Mesenchymal stem cell (in vitro differentiated cells and primary cell): Measurements from ENCODE around the gene CPM.

Experiments
- DNase-seq: peaks from one replicate; pipeline ENCODE4 v3.0.0-alpha.2; 2013
- H2AFZ ChIP-seq: one replicate; pipeline ENCODE4 v1.6.1; 2013; ENCODE audit warnings: low read depth, mild to moderate bottlenecking, control low read depth, inconsistent platforms, low read length, moderate library complexity
- H2AK5ac ChIP-seq: 2 replicates; pipeline ENCODE4 v1.6.1; 2013; ENCODE audit warnings: low read length, moderate library complexity, mild to moderate bottlenecking, inconsistent platforms; ENCODE audit not compliant: severe bottlenecking
- H2BK120ac ChIP-seq: one replicate; pipeline ENCODE4 v1.6.1; 2013; ENCODE audit warnings: low read depth, mild to moderate bottlenecking, inconsistent platforms, low read length, moderate library complexity
- H2BK12ac ChIP-seq, 2 experiments: one replicate each; pipeline ENCODE4 v1.6.1; 2013; ENCODE audit warnings: inconsistent platforms in 2 of 2, low read length in 2 of 2, mild to moderate bottlenecking in 2 of 2, moderate library complexity in 2 of 2, control low read depth in 1 of 2
- H2BK15ac ChIP-seq: one replicate; pipeline ENCODE4 v1.6.1; 2013; ENCODE audit warnings: mild to moderate bottlenecking, low read depth, inconsistent platforms; ENCODE audit not compliant: poor library complexity, severe bottlenecking
- H2BK5ac ChIP-seq: 2 replicates; pipeline ENCODE4 v1.6.1; 2013; ENCODE audit warnings: low read depth, mild to moderate bottlenecking, low read length, control low read depth, inconsistent platforms; ENCODE audit not compliant: poor library complexity, severe bottlenecking
- H3K14ac ChIP-seq, 2 experiments: one replicate each; pipeline ENCODE4 v1.6.1; 2013; ENCODE audit warnings: inconsistent platforms in 2 of 2, low read length in 2 of 2, control low read depth in 1 of 2, mild to moderate bottlenecking in 1 of 2, moderate library complexity in 1 of 2
- H3K18ac ChIP-seq, 2 experiments: one replicate each; pipeline ENCODE4 v1.6.1; 2013; ENCODE audit warnings: inconsistent platforms in 2 of 2, low read length in 2 of 2, control low read depth in 1 of 2, low read depth in 1 of 2, mild to moderate bottlenecking in 1 of 2
- H3K23ac ChIP-seq, 2 experiments: one replicate each; pipeline ENCODE4 v1.6.1; 2013; ENCODE audit warnings: inconsistent platforms in 2 of 2, low read length in 2 of 2, mild to moderate bottlenecking in 2 of 2, moderate library complexity in 2 of 2, control low read depth in 1 of 2
- H3K27ac ChIP-seq: 2 replicates; pipeline ENCODE4 v1.5.1; 2013; ENCODE audit warnings: mild to moderate bottlenecking, moderate library complexity, low read length, control low read depth, inconsistent platforms; ENCODE audit not compliant: poor library complexity, severe bottlenecking
- H3K27me3 ChIP-seq, 2 experiments: 2 replicates each; pipeline versions ENCODE4 v1.6.1 to v1.7.0; 2013; ENCODE audit warnings: low read length in 2 of 2, mild to moderate bottlenecking in 2 of 2, moderate library complexity in 2 of 2, control low read depth in 1 of 2, inconsistent platforms in 1 of 2; ENCODE audit not compliant: control insufficient read depth in 1 of 2, insufficient read depth in 1 of 2
- H3K36me3 ChIP-seq, 2 experiments: 2 replicates each; pipeline versions ENCODE4 v1.6.1 to v1.7.0; 2013; ENCODE audit warnings: low read length in 2 of 2, control low read depth in 1 of 2, inconsistent platforms in 1 of 2, low read depth in 1 of 2, mild to moderate bottlenecking in 1 of 2; ENCODE audit not compliant: insufficient read depth in 2 of 2, control insufficient read depth in 1 of 2
- H3K4ac ChIP-seq, 2 experiments: one replicate each; pipeline ENCODE4 v1.6.1; 2013; ENCODE audit warnings: inconsistent platforms in 2 of 2, low read length in 2 of 2, mild to moderate bottlenecking in 2 of 2, moderate library complexity in 2 of 2, control low read depth in 1 of 2, low read depth in 1 of 2
- H3K4me1 ChIP-seq: 2 replicates; pipeline ENCODE4 v1.6.1; 2013; ENCODE audit warnings: low read depth, low read length, control low read depth; ENCODE audit not compliant: control insufficient read depth, insufficient read depth
- H3K4me2 ChIP-seq: 2 replicates; pipeline ENCODE4 v1.6.1; 2013; ENCODE audit warnings: low read length, mild to moderate bottlenecking, inconsistent platforms; ENCODE audit not compliant: poor library complexity, severe bottlenecking
- H3K4me3 ChIP-seq, 2 experiments: 2 replicates each; pipeline versions ENCODE4 v1.5.1 to v1.7.0; 2013; ENCODE audit warnings: low read length in 2 of 2, mild to moderate bottlenecking in 2 of 2, control low read depth in 1 of 2, low read depth in 1 of 2; ENCODE audit not compliant: insufficient read depth in 1 of 2
- H3K79me1 ChIP-seq: replicated peaks from 2 replicates; pipeline ENCODE4 v1.6.1; 2013; ENCODE audit warnings: mild to moderate bottlenecking, control low read depth, low read length, inconsistent platforms; ENCODE audit not compliant: poor library complexity, severe bottlenecking
- H3K9ac ChIP-seq: 2 replicates; pipeline ENCODE4 v1.7.0; 2013; ENCODE audit warnings: mild to moderate bottlenecking, low read length, moderate library complexity
- H3K9me3 ChIP-seq: 2 replicates; pipeline ENCODE4 v1.7.0; 2013; ENCODE audit warnings: mild to moderate bottlenecking, low read length; ENCODE audit not compliant: control insufficient read depth
- H4K8ac ChIP-seq: one replicate; pipeline ENCODE4 v1.6.1; 2013; ENCODE audit warnings: inconsistent platforms, mild to moderate bottlenecking, low read length, moderate library complexity
- H4K91ac ChIP-seq: one replicate; pipeline ENCODE4 v1.6.1; 2013; ENCODE audit warnings: mild to moderate bottlenecking, low read length, inconsistent platforms
- WGBS: methylation state at CpG from one replicate; pipeline ENCODE4 v1.1.7; 2013; ENCODE audit warnings: mixed read lengths; 5-methylcytosine and 5-hydroxymethylcytosine counted together

Gene CPM

GRCh38 chr12:68913682-68914081, 19.3 kb downstream of the CPM start:
- 96% methylated on average over 3 of the region's 4 CpGs for WGBS
- H3K23ac ChIP-seq, result no peak overlapping the region
- no peak overlapping the region for H3K9ac ChIP-seq

GRCh38 chr12:68912916-68913315, 20.1 kb downstream of the CPM start:
- Histone ChIP-seq H2BK12ac (no peak overlapping the region), H3K23ac (no peak overlapping the region), H3K4me2 (no peak overlapping the region), H3K9ac (no peak overlapping the region), H3K9me3 (no peaks in the 10 kb centered on the region), H2AK5ac (no peak overlapping the region), H4K8ac (no peak overlapping the region), H3K27me3 (no peaks in the 10 kb centered on the region), H3K14ac (no peak overlapping the region), H3K4ac (no peak overlapping the region), H2AFZ (no peak overlapping the region), H2BK5ac (no peak overlapping the region), H3K27ac (no peak overlapping the region), H3K4me1 (peaks cover 3% of the 10 kb centered on the region), H4K91ac (no peak overlapping the region), H3K36me3 (no peaks in the 10 kb centered on the region), H2BK15ac (no peak overlapping the region), H2BK120ac (no peak overlapping the region), H3K18ac (no peak overlapping the region), H3K79me1 (no peaks in the 10 kb centered on the region), H3K4me3 (no peak overlapping the region)
- DNase-seq, result no peak
- WGBS, result 96% methylated on average over 2 of the region's 2 CpGs

More at GRCh38 chr12:68913682-68914081, 19.3 kb downstream of the CPM start:
- H3K14ac ChIP-seq, result no peak overlapping the region
- H3K27ac ChIP-seq, result no peak overlapping the region
- no peak overlapping the region for H4K91ac ChIP-seq
- no peak overlapping the region for H3K4me3 ChIP-seq
- H2BK15ac ChIP-seq, result no peak overlapping the region
- H2BK5ac ChIP-seq, result no peak overlapping the region
- no peaks in the 10 kb centered on the region for H3K9me3 ChIP-seq
- no peak for DNase-seq
- no peak overlapping the region for H3K4ac ChIP-seq
- H3K18ac ChIP-seq, result no peak overlapping the region
- no peak overlapping the region for H3K4me2 ChIP-seq
- no peaks in the 10 kb centered on the region for H3K27me3 ChIP-seq
- H3K4me1 ChIP-seq, result peaks cover 3% of the 10 kb centered on the region
- H4K8ac ChIP-seq, result no peak overlapping the region
- H3K36me3 ChIP-seq, result no peaks in the 10 kb centered on the region
- H2BK12ac ChIP-seq, result no peak overlapping the region
- no peak overlapping the region for H2AK5ac ChIP-seq
- H3K79me1 ChIP-seq, result no peaks in the 10 kb centered on the region
- H2AFZ ChIP-seq, result no peak overlapping the region
- no peak overlapping the region for H2BK120ac ChIP-seq

- Histone ChIP-seq H3K4me3 (no peak overlapping the region), H3K14ac (no peak overlapping the region), H2BK120ac (no peak overlapping the region), H3K4me2 (no peak overlapping the region), H3K23ac (no peak overlapping the region), H3K9me3 (no peaks in the 10 kb centered on the region), H3K27ac (no peak overlapping the region), H3K4me1 (peaks cover 3% of the 10 kb centered on the region), H2BK5ac (no peak overlapping the region), H3K9ac (no peak overlapping the region), H3K18ac (no peak overlapping the region), H2BK15ac (no peak overlapping the region), H3K79me1 (no peaks in the 10 kb centered on the region), H2AK5ac (no peak overlapping the region), H3K4ac (no peak overlapping the region), H4K8ac (no peak overlapping the region), H3K27me3 (no peaks in the 10 kb centered on the region), H4K91ac (no peak overlapping the region), H3K36me3 (no peaks in the 10 kb centered on the region), H2AFZ (no peak overlapping the region), H2BK12ac (no peak overlapping the region)
- DNase-seq, result no peak
- 97% methylated on average over 1 of the region's 2 CpGs for WGBS
These were observed 21.7 kb downstream of the CPM start for GRCh38 chr12:68911197-68911718.

DNA sequence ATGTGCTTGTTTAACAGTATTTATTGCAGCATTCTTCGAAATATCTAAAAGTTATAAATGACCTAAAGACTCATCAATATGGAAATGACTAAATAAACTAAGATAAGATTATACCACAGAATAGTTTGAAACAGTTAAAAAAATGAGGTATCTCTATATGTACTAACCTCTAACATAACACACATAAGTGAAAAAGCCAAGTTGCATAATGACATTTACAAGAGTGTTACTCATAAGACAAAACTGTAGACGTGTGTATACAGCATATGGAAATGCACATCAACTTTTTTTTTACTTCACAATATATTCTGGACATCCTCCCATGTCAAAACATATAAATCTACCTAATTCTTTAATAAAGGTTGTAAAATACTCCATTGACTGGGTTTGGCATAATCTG, 22.8 kb downstream of the CPM start:
- Histone ChIP-seq H3K27me3 (no peaks in the 10 kb centered on the region), H3K18ac (no peak overlapping the region), H3K4ac (no peak overlapping the region), H2BK12ac (no peak overlapping the region), H3K4me1 (no peaks in the 10 kb centered on the region), H3K4me2 (no peak overlapping the region), H3K27ac (no peak overlapping the region), H4K91ac (no peak overlapping the region), H2AFZ (no peak overlapping the region), H3K36me3 (no peaks in the 10 kb centered on the region), H2BK5ac (no peak overlapping the region), H4K8ac (no peak overlapping the region), H3K14ac (no peak overlapping the region), H3K9me3 (no peaks in the 10 kb centered on the region), H3K23ac (no peak overlapping the region), H2BK15ac (no peak overlapping the region), H2BK120ac (no peak overlapping the region), H3K79me1 (no peaks in the 10 kb centered on the region), H3K4me3 (no peak overlapping the region), H2AK5ac (no peak overlapping the region), H3K9ac (no peak overlapping the region)
- peak; percentile 9 for DNase-seq
- WGBS, result no CpG with 5 or more reads among the region's 2 CpGs
